ENCODE measurements around the gene UMODL1.
A peak's percentile ranks its signal among the peaks of the same experiment; 100 is the strongest.

The UMODL1 gene

GRCh38 chr21:42137191-42137904 lies 66.2 kb downstream of the UMODL1 start:
- DNase-seq, result no peak

GRCh38 chr21:42140196-42140934 lies 69.2 kb downstream of the UMODL1 start:
- no peak for DNase-seq

GRCh38 chr21:42141643-42142042 lies 70.5 kb downstream of the UMODL1 start:
- no peak for DNase-seq

GRCh38 chr21:42142141-42142540 lies 71.0 kb downstream of the UMODL1 start:
- no peak for DNase-seq

- DNase-seq, result no peak
Measured at GRCh38 chr21:42142627-42143026, 71.5 kb downstream of the UMODL1 start.

GRCh38 chr21:42143111-42143510 lies 72.0 kb downstream of the UMODL1 start:
- no peak for DNase-seq

- DNase-seq, result no peak
Measured at GRCh38 chr21:42144221-42144620, 73.1 kb downstream of the UMODL1 start.

- DNase-seq, result no peak
Measured at GRCh38 chr21:42144679-42145568, 73.8 kb downstream of the UMODL1 start.

- peak in 1 of 2 experiments; percentile 28 for DNase-seq
Measured at GRCh38 chr21:42145569-42146272, 74.6 kb downstream of the UMODL1 start.

- DNase-seq, result no peak
Measured at GRCh38 chr21:42146273-42146805, 75.2 kb downstream of the UMODL1 start.

GRCh38 chr21:42146821-42147220 lies 75.7 kb downstream of the UMODL1 start:
- DNase-seq, result no peak

GRCh38 chr21:42147386-42148020 lies 76.4 kb downstream of the UMODL1 start:
- DNase-seq, result no peak

GRCh38 chr21:42148097-42148496 lies 77.0 kb downstream of the UMODL1 start:
- DNase-seq, result no peak

GRCh38 chr21:42148584-42148983 lies 77.5 kb downstream of the UMODL1 start:
- no peak for DNase-seq

- no peak for DNase-seq
Measured at GRCh38 chr21:42149656-42150473, 78.7 kb downstream of the UMODL1 start.

- no peak for DNase-seq
Measured at GRCh38 chr21:42150474-42151085, 79.5 kb downstream of the UMODL1 start.

GRCh38 chr21:42151148-42151947 lies 80.2 kb downstream of the UMODL1 start:
- DNase-seq, result no peak

GRCh38 chr21:42151948-42152220 lies 80.8 kb downstream of the UMODL1 start:
- no peak for DNase-seq

GRCh38 chr21:42153046-42153686 lies 82.0 kb downstream of the UMODL1 start:
- DNase-seq, result no peak
